Esophagus muscularis mucosa (tissue), 4 donors: ENCODE measurements around the gene TSEN54.

ENCODE experiments used
- CTCF ChIP-seq, 3 experiments: fragments of 200-600 bp in 2 of 3; fragments of 450-650 bp in 1 of 3; sonication (generic) in 2 of 3; IDR thresholded peaks; one replicate each; pipeline ENCODE4 v1.5.1; 2017 to 2019; ENCODE audit warnings: antibody characterized with exemption in 3 of 3, mild to moderate bottlenecking in 2 of 3, moderate library complexity in 1 of 3
- EP300 ChIP-seq: sonication (generic); formaldehyde crosslinking; IDR thresholded peaks from one replicate; pipeline ENCODE4 v1.6.1; 2017; ENCODE audit warnings: antibody characterized with exemption
- POLR2AphosphoS5 ChIP-seq, 2 donors: sonication (generic); formaldehyde crosslinking; IDR thresholded peaks; one replicate each; pipeline ENCODE4 v1.6.1; 2017; ENCODE audit warnings: antibody characterized with exemption in 2 of 2

GRCh38 chr17:75557075-75557851 lies 40.9 kb downstream of the TSEN54 start:
- TF ChIP-seq CTCF (IDR thresholded peaks at IDR 0.05) (no peak), EP300 (no peak), POLR2AphosphoS5 (IDR thresholded peaks at IDR 0.05) (no peak)
